RCC 7860 (cell line): ENCODE measurements around the gene RTN4.
A peak's percentile ranks its signal among the peaks of the same experiment; 100 is the strongest.

ENCODE experiments used
- DNase-seq: peaks from one replicate; pipeline ENCODE4 v3.0.0-alpha.2; 2015; ENCODE audit warnings: low spot score
- FAIRE-seq: peaks from 2 replicates; lab custom pipeline; 2012; peaks lifted over from hg19 to GRCh38; lab: Jason Lieb, UNC

The RTN4 gene

DNA sequence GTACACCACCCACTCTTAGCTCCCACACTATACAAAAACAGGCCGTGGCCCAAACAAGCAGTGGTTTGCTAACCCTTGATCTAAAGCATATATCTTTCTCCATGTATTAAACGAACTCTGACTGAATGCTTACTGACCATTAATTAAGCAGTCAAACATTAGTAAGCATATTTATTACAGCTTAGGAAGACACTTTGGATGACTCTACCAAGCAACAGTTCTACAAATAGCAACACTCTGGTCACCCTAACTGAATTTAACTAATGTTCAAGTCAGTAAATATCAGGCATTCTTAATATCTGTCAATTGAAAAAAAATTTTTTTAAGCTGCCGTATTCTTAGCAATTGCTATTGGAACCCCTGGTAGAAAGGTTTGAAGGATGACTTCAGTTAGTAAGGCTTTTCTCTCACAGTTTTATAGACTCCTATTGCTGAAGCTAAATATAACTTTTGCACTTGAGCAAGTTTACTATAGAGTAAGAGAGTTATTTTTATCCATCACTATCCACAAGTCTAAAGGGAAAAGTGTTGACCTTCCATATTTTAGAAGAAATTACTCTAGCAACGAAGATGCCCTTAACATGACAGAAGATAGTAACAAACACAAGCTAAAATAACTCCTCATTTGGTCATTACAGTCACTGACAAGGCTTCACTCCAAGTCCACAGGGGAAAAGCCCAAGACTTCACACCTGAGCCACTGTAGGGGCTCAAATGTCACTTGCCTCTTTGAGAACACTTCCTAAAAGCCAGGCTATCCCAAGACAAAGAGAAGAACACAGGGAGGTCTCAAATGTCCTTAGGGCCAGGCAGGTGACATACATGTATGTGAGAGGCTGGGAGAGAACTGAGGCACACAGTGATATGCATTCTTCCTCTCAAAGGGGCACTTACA is 74.4 kb downstream of the RTN4 start:
- FAIRE-seq (no peak), DNase-seq (no peak)

DNA sequence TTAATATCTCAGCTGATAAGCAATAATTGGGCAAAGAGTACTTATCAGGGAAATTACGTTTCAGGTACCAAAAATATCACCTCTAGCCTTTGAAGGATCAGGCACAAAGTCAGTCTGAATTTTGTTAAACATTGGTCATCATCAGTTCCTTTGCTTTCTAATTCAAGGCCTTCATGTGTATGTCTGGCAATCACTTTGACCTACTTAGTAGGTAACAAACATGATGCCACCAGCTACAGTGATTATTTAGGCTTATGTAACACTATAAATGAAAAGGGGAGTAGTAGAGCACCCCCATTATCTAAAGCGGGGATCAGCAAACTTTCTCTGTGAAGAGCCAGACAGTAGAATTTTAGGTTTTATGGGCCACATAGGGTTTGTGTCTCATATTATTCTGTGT is 75.1 kb downstream of the RTN4 start:
- DNase-seq (no peak), FAIRE-seq (no peak)

DNA sequence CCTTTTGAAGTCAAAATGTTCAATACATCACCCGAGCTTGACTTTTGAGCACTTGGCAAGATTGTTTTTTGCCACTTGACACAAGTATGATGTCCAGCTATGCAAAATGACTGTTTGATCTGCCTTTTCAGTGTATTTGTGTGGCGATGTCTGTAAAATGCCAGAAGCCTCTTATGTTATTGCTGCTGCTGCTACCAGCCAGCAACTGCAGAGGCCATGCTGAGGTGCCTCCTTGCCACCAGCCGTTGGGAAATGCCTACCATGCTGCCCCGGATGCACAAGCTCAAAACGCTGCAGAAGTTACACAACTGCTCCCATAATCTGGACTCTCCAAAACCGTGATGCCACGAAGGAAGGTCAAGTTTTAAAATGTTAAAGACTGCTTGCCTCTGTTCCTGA is 80.3 kb downstream of the RTN4 start:
- DNase-seq (no peak), FAIRE-seq (no peak)

DNA sequence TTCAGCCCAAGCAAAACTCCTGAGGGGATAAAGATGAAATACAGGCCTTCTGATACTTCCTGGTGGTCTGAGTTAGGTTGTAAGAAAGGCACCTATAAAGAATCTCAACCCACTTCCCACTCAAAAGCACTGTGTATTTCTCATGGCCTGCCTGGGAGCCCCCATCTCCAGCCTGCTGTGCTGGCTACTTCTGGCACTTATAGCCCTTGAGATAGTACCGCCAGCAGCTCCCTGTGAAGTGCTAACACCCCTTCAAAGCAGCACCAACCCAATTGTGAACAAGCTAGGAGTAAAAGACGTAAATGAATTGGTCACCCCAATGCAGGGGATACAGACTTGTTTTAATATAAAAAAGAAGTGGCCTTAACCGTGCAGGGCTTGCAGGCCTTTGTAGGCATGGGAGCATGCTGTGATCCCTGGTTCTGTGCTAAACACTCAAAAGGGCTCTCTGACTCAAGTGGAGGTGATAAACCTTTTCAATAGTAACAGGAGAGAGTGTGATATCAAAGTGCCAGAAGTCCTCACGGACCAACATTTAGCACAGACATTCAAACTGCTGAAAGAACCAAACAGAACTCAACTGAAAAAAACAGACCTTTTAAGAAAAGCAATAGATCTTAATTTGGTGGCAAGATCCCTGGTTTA is 80.8 kb downstream of the RTN4 start:
- FAIRE-seq (no peak), DNase-seq (no peak)

DNA sequence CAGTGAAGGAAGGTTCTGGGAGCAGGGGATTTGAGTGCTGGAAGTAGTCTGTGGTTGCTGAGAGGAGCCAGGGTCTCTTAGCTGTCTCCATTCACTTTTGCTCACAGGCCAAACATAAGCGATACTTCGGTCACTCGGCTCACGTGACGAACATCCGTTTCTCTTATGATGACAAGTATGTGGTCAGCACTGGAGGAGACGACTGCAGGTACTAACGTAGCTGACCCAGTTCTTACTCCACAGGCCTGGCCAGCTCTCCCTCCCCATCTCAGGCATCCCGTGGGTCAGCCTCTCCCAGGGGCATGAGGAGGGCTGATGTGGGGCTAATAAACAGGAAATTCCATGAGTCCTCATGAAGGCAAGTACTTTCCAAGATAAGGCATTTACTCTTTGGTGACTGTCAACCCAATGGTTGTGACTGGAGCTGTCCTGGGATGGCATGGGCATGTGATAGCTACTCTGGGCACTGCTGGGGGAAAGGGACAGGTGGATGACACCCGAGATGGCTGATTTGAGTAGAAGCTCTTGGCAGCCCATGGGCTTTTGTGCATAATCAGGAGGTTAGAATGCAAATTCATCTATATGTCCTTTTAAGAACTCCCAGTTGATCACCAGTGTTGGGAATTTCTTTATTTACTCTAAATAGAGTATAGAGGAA is 81.6 kb downstream of the RTN4 start:
- DNase-seq, result no peak
- no peak for FAIRE-seq

DNA sequence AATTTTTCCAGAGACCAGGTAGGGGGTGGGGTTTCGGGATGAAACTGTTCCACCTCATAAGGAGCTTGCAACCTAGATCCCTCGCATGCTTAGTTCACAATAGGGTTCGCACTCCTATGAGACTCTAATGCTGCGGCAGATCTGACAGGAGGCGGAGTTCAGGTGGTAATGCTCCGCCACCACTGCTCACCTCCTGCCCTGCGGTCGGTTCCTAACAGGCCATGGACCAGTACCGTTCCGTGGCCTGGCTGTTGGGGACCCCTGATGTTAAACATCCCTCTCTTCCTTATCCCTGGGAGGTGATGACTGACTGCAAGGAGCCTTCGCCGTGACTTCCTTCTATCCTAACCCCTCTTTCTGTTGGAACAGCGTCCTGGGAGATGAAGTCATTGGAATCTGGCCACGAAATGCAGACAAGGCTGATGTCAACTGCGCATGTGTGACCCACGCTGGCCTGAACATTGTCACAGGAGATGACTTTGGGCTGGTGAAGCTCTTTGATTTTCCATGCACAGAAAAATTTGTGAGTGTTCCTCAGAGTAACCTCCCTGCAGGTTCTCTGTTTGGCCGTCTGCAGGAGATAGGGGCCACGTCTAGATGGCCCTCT is 82.4 kb downstream of the RTN4 start:
- DNase-seq (no peak), FAIRE-seq (no peak)

DNA sequence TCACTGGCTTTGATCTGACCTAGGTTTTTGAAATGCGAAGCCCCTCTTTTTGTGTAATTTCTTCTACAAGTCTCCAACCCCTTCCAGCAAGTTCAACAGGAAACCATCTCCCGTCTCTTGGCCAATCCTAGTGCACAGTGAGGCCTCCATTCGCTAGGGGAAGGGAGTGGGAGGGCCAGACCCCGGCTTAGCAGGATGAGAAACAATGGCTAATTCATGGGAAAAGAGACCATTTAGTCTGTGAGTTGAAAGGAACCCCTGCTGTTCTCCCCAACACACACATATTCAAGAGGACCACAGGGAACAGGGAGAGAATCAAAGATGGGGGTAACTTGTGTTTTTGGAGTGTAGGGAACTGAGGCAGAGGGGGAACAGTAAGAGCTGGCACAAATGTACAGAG is 83.0 kb downstream of the RTN4 start:
- FAIRE-seq, result no peak
- no peak for DNase-seq

DNA sequence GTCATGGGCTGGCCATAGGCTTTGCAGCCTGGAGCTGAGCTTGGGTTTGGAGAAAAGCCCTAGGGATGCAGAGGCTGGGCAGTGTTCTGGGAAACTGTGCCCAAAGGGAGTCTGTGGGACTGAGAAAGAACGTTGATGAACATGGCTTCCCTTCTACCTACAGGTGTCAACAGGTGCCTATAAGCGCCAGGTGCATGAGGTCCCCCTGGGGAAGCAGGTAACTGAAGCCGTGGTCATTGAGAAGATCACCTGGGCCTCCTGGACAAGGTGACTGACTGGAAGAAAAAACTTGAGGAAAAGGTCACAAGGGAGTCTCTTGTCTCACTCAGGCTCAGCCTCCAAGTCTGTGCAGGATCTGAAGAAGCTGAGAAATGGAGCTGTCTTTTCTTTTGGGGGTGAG is 83.4 kb downstream of the RTN4 start:
- FAIRE-seq, result no peak

DNA sequence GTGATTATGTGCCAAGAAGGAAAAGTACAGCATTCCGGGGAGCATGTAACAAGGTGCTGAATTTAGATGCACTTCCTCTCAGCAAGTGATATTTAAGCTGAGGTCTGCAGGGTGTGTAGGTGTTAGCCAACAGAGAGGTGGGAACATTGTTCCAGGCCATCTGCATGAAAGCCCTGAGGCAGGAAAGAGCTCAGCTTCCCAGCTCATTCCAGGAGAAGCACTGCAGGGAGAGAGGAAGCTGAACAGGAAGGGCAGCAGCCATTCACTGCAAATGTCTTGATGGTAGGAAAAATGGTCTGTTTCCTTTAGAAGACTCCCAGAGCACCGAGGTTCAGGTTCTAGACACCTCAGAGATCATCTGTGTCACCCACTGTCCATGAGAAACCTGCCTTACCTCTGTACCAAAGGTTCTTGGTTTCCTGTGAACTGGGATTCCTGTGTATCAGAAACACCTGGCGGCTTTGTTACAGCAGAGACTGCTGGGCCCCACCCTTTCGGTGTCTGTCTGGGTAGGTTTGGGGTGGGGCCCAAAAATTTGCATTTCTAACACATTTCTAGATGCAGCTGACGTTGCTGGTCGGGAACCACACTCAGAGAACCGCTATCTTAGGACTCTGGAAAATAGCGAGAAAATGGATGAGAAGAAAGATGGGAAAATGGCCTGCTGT is 84.0 kb downstream of the RTN4 start:
- FAIRE-seq (no peak), DNase-seq (no peak)

More for the DNA sequence above, 83.4 kb downstream of the RTN4 start:
- no peak for DNase-seq

DNA sequence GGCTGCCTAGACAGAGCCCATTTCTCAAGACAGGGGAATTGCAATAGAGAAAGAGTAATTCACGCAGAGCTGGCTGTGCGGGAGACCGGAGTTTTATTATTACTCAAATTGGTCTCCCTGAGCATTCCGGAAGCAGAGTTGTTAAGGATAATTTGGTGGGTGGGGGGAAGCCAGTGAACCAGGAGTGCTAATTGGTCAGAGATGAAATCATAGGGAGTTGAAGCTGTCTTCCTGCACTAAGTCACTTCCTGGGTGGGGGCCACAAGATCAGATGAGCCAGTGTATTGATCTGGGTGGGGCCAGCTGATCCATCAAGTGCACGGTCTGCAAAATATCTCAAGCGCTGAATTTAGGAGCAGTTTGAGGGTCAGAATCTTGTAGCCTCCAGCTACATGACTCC is 84.8 kb downstream of the RTN4 start:
- DNase-seq, result no peak
- FAIRE-seq, result no peak

DNA sequence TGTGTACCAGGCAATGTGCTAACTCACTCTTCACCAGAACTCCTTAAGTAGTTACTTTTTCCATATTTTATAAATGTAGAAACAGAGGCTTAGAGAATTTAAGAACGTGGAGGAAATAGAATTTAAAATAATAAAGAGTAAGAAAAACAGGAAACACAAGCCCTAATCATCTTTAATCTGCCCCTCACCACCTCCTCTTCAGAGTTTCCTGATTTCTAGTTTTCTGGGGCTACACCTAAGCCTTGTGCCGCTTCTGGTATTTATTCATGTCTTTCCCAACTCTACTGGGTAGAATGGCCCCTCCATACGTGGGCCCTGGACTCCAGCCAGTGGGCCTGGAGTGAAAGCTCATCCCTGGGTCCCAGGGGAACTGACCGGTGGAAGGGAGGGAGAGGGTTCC is 85.4 kb downstream of the RTN4 start:
- DNase-seq (no peak), FAIRE-seq (no peak)

DNA sequence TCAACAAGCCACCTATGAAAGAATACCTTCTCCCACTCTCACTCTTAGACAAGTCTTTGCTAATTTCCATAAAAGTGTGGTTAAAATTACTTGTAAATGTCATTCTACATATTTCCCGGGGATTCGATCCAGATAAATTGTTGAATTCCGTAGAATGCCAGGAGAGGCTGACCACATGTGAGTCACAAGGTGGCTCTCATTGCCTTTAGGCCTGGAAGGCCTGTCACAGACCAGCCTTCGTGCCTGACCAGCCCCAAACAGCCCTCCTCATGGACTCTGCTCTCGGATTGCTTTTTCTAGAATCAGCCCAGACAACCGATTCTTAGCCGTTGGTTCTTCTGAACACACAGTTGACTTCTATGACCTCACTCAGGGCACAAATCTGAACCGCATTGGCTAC is 86.0 kb downstream of the RTN4 start:
- FAIRE-seq (no peak), DNase-seq (peak; percentile 41)

DNA sequence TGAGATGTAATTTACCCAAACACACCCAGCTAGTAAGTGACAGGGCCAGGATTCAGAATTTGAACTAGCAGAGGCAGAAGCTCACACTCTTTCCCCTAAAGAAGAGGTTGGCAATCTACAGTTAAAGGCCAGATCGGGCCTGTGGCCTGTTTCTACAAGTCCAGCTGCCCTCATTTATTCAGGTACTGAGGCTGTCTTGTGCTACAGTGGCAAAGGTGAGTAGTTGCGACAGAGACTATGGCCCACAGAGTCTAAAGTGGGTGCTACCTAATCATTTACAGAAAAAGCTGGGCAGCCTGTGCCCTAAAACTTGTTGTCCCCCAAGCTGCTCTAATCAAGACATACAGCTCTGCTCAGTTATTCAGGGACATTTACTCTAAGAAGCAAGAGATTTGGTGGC is 86.8 kb downstream of the RTN4 start:
- FAIRE-seq, result no peak
- no peak for DNase-seq

DNA sequence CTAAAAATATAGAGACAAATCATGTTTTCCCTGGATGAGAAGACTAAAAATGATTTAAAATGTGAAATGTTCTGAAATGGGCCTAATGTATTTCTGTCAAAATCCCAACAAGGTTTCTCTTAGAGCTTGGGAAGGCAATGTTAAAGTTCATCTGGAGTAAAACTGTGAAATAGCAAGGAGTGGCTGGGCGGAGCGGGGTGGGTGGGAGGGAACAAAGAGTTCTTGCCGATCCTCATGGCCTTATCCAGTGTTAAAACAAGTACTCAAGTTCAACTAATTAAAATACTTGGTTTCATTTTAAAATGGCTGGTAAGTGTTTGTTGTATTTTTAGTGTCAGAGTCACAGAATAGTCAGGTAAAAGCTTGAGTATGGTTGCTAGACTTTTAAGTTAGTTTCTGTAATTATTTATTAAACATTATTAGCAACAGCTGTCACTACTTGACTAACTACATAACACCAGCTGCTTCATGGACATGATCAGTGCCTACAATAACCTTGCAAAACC is 87.3 kb downstream of the RTN4 start:
- no peak for FAIRE-seq
- no peak for DNase-seq

DNA sequence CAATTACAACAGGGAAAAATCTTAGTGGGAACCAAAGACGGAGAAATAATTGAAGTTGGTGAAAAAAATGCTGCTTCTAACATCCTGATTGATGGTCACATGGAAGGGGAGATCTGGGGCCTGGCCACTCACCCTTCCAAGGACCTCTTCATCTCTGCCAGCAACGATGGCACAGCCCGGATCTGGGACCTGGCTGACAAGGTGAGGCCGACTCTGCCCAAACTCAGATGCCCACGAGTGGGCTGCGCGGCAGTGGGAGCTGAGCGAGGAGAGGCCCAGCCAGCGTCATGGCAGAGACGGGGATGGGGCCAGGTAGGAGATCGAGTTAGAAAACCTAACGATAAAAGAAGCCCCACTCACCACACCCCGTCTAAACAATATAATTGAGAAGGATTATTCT is 87.7 kb downstream of the RTN4 start:
- no peak for FAIRE-seq
- no peak for DNase-seq

DNA sequence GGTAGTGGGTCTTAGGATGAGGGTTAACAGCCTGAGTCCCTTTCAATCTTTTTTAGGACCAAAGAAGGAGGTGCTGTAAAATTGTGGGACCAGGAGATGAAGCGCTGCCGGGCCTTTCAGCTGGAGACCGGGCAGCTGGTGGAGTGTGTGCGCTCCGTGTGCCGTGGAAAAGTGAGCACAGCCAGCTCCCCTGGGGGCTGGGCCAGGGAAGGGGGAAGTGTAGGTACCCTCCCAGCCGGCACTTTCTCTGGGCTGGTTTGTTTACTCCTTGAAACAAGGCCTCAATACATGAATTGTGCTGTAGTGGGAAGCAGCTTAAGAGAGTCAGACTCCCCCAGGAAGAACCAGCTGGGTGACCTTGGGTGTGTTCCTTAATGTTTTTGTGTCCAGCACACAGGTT is 90.1 kb downstream of the RTN4 start:
- DNase-seq (no peak), FAIRE-seq (no peak)

DNA sequence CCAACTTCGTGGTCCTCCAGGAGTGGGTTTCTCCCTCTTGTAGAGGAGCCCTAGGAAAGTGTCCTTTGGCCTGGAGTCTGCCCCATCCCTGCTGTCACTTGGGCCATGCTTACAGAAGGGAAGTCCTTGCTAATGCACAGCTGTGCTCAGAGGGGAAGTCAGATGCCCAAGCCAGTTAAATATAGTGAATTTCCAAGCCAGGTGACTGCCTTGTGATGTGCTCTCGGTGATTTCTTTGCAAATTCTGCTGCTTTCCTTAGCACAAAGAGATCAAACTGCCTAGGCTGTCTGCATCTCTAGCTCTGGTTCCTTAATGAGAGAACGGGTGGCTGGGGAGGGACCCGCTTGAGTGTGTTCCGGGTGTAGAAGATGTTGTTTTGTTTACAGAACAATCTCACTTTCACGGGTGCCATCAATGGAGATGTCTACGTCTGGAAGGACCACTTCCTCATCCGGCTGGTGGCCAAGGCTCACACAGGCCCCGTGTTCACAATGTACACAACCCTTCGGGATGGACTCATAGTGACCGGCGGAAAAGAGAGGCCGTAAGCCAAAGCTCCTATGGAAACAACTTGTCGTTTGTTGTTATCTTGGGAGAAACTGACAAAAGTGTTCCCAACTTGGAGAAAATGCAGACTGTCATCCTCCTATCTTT is 91.4 kb downstream of the RTN4 start:
- DNase-seq, result no peak
- FAIRE-seq, result no peak

DNA sequence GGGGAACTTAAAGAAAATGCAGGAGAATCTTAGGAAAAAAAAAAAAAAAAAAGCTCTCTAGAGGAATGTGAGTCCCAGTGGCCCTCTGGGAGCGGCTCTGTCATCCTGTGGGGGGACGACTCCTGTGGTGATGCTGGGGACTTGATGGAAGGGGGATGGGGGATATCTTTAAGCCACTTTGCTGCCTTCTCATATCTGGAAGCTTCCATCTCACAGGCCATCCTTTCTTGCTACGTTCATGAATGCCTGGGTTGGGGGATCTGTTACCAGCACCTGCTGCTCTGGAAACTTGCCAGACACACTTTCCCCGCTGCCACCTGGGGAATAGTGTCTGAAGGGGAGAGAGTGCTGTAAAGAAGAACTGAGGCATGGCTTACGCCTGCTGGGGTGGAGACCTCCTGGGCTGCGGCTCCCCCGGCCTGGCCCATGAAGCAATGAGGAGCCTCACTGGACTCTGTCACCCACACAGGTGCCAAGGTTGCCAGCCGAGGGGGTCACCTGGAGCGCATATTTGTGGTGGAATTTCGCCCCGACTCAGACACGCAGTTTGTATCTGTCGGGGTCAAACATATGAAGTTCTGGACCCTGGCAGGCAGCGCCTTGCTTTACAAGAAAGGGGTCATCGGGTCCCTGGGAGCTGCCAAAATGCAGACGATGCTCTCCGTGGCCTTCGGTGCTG is 92.8 kb downstream of the RTN4 start:
- FAIRE-seq (no peak), DNase-seq (no peak)

DNA sequence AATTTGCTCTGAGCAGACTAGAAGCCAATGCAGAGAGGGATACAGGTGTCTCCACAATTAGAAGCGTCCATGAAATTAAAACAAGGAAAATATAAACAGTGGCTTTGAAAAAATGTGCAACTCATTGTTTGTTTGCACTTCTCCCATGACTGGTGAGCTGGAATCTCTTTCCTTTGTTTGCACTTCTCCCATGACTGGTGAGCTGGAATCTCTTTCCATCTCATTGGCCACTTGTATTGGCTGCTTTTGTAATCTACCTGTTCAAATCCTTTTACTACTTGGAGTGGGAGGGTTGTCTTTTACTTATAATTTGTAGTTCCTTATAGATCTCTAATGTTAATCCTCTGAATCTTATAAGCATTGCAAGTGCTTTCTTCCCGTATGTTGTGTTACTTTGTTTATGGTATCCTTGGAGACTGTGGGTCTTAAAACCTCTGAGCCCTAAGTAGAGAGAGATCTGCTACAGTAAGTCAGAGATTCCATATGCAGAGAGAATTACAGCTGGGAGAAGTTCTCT is 94.1 kb downstream of the RTN4 start:
- FAIRE-seq, result no peak
- DNase-seq, result no peak
